ENCODE results near the gene ABHD5.

DNA sequence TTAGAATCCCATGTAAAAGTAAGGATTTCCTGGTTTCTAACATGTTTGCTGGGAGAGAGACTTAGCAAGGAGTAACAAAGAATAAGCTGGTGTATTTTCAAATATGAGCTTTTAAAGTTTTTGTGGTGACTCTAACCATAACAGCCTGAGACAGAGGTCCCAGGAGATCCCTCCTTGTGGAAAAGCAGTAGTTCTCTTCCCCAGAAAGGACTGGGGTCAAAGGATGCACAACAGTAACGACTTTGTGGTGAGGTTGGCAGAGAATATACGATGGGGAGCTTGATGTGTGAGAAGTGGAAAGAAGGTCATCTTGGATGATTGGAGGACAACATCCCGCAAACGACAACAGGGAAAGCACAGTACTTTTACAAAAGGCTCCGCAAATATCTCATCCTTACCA is 38.2 kb downstream of the ABHD5 start:
- TF ChIP-seq FOXP2 (optimal IDR thresholded peaks at IDR 0.05; ENCODE audit: control extremely low read depth, extremely low read length, insufficient read depth) (no peak), POLR2AphosphoS5 (IDR thresholded peaks at IDR 0.05; ENCODE audit: borderline replicate concordance, low read depth, low read length) (no peak), EZH2 (IDR thresholded peaks at IDR 0.05) (no peak)

Data from SK-N-MC (cell line).